PC-9 (cell line): Measurements from ENCODE around the gene PHC1.

Experiments used
- CTCF ChIP-seq: fragments of 200-600 bp; sonication (generic); conservative IDR thresholded peaks from 2 replicates; pipeline ENCODE4 v1.6.1; 2017; ENCODE audit warnings: mixed run types, antibody characterized with exemption, mild to moderate bottlenecking, moderate library complexity
- EZH2 ChIP-seq: fragments of 200-600 bp; sonication (generic); IDR thresholded peaks from 2 replicates; pipeline ENCODE4 v1.8.0; 2017; ENCODE audit warnings: antibody characterized with exemption, low read depth

- no peak for TF ChIP-seq CTCF
- no peak for TF ChIP-seq EZH2
Measured at GRCh38 chr12:8951744-8952143, 37.4 kb downstream of the PHC1 start.
